ENCODE measurements around the gene PIH1D2.

DNA sequence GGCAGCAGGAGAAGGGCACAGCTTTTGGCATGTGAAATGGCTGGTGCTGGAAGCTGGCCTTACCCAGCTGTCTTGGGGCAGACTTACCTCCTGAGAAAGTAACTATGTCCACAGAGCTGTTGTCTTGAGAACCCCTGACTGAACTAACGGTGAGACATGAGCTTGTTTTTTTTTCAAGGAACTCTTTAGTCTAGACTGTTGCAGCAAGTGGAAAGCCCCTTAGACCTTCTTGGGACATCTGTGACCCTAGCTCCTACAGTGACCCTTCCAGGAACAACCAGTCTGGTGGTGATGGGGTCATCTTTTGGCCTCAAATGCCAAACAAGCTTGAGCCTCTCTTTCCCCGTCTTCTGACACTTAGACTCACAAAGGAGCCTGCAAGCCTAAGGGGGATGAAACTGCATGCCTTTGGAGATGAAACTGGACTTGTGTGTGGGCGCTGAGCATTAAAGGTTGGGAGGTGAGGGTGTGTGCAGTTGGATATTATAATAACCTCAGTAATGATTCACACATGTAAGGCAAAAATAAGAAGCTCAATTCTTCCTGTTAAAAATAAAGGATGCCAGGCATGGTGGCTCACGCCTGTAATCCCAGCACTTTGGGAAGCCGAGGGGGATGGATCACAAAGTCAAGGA, 48.3 kb upstream of the PIH1D2 start:
- TF ChIP-seq, protein P1, sequence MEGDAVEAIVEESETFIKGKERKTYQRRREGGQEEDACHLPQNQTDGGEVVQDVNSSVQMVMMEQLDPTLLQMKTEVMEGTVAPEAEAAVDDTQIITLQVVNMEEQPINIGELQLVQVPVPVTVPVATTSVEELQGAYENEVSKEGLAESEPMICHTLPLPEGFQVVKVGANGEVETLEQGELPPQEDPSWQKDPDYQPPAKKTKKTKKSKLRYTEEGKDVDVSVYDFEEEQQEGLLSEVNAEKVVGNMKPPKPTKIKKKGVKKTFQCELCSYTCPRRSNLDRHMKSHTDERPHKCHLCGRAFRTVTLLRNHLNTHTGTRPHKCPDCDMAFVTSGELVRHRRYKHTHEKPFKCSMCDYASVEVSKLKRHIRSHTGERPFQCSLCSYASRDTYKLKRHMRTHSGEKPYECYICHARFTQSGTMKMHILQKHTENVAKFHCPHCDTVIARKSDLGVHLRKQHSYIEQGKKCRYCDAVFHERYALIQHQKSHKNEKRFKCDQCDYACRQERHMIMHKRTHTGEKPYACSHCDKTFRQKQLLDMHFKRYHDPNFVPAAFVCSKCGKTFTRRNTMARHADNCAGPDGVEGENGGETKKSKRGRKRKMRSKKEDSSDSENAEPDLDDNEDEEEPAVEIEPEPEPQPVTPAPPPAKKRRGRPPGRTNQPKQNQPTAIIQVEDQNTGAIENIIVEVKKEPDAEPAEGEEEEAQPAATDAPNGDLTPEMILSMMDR (IDR thresholded peaks at IDR 0.05), result no peak
- TF ChIP-seq POLR2A (IDR thresholded peaks at IDR 0.05), result no peak
